Measurements from ENCODE around the gene PPFIBP2.

The PPFIBP2 gene

DNA sequence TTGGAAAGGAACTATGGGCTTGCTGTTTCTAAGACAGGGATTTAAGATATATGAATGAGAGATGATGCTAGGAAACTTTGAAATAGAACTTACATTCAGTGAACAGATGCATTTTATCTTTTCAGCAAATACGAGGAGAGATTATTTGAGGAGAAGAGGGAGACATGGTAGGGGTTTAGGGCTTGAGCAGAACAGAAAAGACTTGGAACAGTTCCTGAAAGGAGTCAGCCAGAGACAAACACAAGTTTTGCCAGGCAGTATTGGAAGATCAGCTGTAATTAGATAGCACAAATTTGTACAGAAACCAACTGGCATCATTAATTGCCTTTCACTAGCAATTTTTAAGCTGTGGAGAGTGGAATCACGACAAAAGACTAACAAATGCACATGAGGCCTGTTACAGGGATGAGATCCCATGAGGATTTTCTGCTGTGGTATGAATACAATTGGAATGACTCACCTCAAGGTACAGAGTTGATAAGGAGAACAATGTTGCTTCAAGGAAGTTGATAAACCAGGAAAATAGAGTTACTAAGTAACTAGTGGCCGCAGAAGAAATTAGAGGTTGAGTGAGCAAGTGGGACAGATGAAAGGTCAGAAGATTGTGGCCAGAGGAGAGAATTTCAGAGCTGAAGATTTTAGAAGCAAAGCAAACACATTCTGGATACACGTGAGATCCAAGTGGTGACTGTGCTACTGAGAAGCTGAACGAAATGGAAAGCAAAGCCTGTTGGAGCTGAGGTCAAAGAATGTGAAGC is 91.6 kb downstream of the PPFIBP2 start:
- FAIRE-seq: peak; percentile 69

- FAIRE-seq: no peak
Observed at GRCh38 chr11:7606496-7606895, 92.7 kb downstream of the PPFIBP2 start.

- FAIRE-seq: no peak
Observed at GRCh38 chr11:7609015-7609414, 95.2 kb downstream of the PPFIBP2 start.

DNA sequence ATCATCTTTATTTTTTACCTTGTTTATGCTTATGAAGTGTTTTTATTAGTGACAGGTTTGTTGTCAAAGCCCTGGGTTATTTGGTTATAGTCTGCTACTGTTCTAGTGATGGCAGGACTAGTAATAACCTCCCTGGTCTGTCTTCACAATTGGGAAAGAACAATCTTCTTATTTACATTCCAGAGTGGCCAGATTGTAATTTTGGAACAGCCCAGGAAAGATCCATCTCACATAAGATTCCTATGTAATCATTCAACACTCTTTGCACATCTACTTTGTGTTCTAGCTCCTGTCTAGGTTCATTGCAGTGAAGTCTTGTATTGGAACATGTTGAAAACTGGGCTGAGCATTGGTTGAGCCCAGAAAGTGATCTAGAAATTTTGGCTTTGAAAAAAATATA is 95.7 kb downstream of the PPFIBP2 start:
- FAIRE-seq: no peak

- no peak for FAIRE-seq
Observed at GRCh38 chr11:7610393-7610792, 96.6 kb downstream of the PPFIBP2 start.

GRCh38 chr11:7611411-7611810 is 97.6 kb downstream of the PPFIBP2 start:
- FAIRE-seq: no peak

- no peak for FAIRE-seq
Observed at GRCh38 chr11:7612056-7612660, 98.4 kb downstream of the PPFIBP2 start.

GRCh38 chr11:7612661-7613393 is 99.0 kb downstream of the PPFIBP2 start:
- FAIRE-seq: no peak

- no peak for FAIRE-seq
Observed at GRCh38 chr11:7613394-7613720, 99.6 kb downstream of the PPFIBP2 start.

DNA sequence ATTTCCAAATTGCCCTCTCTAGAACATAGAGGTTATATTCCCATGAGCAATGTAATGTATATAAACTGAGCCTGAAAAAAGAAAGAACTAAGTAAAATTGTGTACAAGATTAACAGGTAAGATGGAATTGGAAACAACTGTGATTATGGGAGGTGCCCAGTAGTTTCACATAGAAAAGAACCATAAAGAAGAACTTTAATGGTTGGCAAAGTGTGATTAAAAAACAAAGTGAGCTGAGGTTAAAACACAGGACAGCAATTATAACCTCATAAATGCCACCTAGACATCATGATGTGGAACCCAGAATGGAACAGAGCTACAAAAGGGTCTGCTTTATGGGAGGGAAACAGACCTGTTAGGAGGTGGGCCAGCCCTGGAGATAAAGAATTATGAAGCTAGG is 100.9 kb downstream of the PPFIBP2 start:
- no peak for FAIRE-seq

GRCh38 chr11:7617032-7617431 is 103.2 kb downstream of the PPFIBP2 start:
- no peak for FAIRE-seq

DNA sequence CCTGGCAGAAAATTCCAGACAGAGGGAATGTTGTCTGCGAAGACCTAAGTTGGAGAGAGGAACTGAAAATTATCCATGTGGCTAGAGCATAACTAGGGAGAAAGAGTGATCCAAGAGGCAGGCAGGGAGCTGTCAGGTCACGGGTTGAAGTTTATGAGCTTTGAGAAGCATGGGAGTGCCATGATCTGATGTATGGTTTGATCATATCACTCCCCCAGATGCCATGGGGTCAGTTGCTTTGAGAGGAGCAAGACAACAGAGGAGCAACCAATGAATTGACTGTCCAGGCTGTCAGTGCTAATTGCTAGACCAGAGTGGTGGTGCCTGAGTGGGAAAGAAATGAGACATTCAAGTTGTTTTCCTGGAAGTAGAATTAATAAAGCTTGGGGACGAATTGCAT is 105.5 kb downstream of the PPFIBP2 start:
- FAIRE-seq: no peak

- FAIRE-seq: no peak
Observed at GRCh38 chr11:7621090-7621489, 107.3 kb downstream of the PPFIBP2 start.

GRCh38 chr11:7621554-7621953 is 107.8 kb downstream of the PPFIBP2 start:
- no peak for FAIRE-seq

GRCh38 chr11:7622721-7623120 is 108.9 kb downstream of the PPFIBP2 start:
- FAIRE-seq: no peak

GRCh38 chr11:7628660-7629059 is 114.9 kb downstream of the PPFIBP2 start:
- FAIRE-seq: no peak

DNA sequence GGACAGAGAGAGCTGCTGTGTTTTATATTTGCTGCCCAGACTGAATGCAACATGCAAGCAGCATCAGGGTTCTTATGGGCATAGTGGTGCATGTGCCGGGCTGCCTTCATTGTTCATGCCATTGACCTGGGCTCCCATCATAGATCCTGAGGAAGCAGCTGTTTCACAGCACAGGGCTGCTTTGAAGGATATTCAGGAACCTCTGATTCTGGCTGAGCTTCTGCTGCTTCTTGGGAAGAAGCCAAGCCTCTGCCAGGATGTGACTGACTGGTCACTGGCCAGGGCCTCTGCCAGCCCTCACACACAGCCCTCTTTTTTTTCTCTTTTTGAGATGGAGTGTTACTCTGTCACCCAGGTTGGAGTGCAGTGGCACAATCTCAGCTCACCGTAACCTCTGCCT is 116.2 kb downstream of the PPFIBP2 start:
- FAIRE-seq: no peak

- no peak for FAIRE-seq
Observed at GRCh38 chr11:7632211-7632610, 118.4 kb downstream of the PPFIBP2 start.

DNA sequence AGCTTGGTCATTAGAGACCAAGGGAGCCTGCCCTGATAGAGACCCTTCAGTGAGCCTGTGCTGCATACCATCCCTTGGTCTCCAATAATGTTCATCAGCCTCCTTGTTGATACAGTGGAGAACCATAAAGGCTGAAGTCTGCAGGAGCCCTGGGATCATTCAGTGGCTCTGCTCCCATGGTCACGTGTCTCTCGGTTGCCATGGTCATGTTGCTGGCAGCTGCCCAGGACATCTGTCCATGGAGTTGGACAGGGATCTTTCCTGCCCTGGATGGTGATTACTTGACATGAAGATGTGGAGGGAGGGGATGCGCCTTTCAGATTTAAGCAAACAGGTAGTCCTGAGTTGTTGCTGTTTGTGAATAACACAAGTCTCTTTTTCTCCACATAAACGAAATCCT is 121.3 kb downstream of the PPFIBP2 start:
- FAIRE-seq: no peak

DNA sequence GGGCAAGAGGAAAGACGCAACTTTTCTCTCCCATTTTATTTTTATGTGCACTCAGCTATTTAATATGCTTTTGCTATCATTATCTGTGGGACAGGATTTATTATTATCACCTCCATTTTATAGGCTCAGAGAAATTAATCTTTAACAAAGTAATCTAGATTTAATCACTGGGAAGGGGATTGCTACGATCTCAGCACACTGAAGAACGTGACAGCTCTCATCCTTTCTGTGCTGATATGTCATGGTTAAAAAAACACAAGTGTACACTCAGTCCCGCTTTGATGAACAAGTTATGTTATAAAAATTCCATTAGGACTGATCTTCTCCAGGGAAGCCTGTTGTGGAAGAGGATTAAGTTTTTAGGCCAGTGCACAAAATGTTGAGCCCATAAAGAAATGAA is 121.9 kb downstream of the PPFIBP2 start:
- FAIRE-seq: no peak

GRCh38 chr11:7636350-7636749 is 122.6 kb downstream of the PPFIBP2 start:
- FAIRE-seq: no peak

DNA sequence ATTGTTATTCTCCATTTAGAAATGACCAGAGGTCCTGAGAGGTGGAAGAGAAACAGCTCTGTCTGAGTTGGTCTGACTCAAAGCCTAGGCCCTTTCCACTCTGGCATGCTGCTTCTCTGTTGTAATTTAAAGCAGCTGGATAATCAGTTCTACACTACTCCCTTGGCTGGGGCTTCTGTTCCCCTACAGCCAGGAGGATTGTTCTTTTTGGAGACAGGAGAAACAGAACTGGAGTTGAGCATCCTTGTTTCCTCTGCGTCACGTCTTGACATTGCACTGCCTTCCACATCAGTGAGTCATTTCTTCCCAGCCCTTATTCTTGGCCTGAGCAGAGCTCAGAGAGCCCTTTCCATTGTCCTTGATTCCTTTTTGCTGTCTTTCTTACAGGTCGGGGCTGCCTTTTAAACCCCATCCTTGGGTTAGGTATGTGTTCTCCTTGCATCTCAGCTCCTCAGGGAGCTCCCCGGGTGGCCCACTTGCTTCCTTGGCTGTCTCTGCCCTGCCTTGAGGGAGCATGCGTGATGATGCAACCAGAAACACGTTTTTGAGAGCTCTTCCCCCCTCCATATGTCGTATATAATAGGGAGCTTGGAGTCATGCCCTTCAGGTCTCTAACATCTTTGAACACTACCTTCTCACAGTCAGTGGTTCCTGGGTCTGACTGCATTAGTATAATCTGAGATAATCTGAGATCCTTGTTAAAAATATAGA is 123.8 kb downstream of the PPFIBP2 start:
- no peak for FAIRE-seq
